SK-N-SH (cell line): ENCODE results near the gene NBR1. TPM values are rescaled to one million over a fixed set of nuclear protein-coding genes. Genes with fewer than 3 reads are reported as not detected.
"Not testable (repeated sequence)": the region's sequence is repeated elsewhere in the genome, so short reads cannot be mapped to it uniquely, and the experiment has no call there.

Source experiments
- CTCF ChIA-PET: fragments of 300-600, 350-600 bp; formaldehyde crosslinking; extraction: SDS; loops from one replicate; lab custom pipeline; 2021; lab: Yijun Ruan, JAX
- POLR2A ChIA-PET: fragments of 350-600 bp; sonication (Branson Sonifier 250); formaldehyde crosslinking; extraction: SDS; loops from one replicate; lab custom pipeline; 2020; ENCODE audit warnings: antibody characterized with exemption, inconsistent platforms; lab: Yijun Ruan, JAX
- DNase-seq: peaks from one replicate; pipeline ENCODE4 v3.0.0; 2012
- H2AFZ ChIP-seq: fragments of 200-600 bp; sonication (generic); 2 replicates; pipeline ENCODE4 v1.8.1; 2016; ENCODE audit warnings: antibody characterized with exemption, mild to moderate bottlenecking, low read depth
- H3F3A ChIP-seq: fragments of 200-600 bp; sonication (generic); replicated peaks from 2 replicates; pipeline ENCODE3; 2016; ENCODE audit warnings: antibody characterized with exemption, mild to moderate bottlenecking; ENCODE audit not compliant: insufficient read depth
- H3K27ac ChIP-seq, 2 experiments: fragments of 200-500 bp in 1 of 2; fragments of 200-600 bp in 1 of 2; sonication (Bioruptor generic) in 1 of 2; sonication (generic), shearing (Covaris generic) in 1 of 2; 2 replicates each; pipeline versions ENCODE4 v1.5.1 to v1.6.1; 2014 to 2016; ENCODE audit warnings: low read depth in 2 of 2, inconsistent platforms in 1 of 2, low read length in 1 of 2, mild to moderate bottlenecking in 1 of 2, mixed read lengths in 1 of 2
- H3K27me3 ChIP-seq: fragments of 200-600 bp; sonication (generic), shearing (Covaris generic); 2 replicates; pipeline ENCODE4 v1.6.1; 2016; ENCODE audit warnings: mixed run types; ENCODE audit not compliant: insufficient read depth
- H3K36me3 ChIP-seq, 2 experiments: fragments of 200-500 bp in 1 of 2; fragments of 200-600 bp in 1 of 2; sonication (Bioruptor generic) in 1 of 2; sonication (generic) in 1 of 2; replicated peaks in 1 of 2; 2 replicates each; pipeline versions ENCODE3 to v1.5.1; 2014 to 2016; ENCODE audit warnings: low read length in 1 of 2, mild to moderate bottlenecking in 1 of 2; ENCODE audit not compliant: insufficient read depth in 2 of 2, control insufficient read depth in 1 of 2
- H3K4me1 ChIP-seq, 2 experiments: fragments of 200-500 bp in 1 of 2; fragments of 200-600 bp in 1 of 2; sonication (Bioruptor generic) in 1 of 2; sonication (generic), shearing (Covaris generic) in 1 of 2; 2 replicates each; pipeline versions ENCODE4 v1.5.1 to v1.6.1; 2014 to 2016; ENCODE audit warnings: low read depth in 1 of 2, low read length in 1 of 2, mixed run types in 1 of 2; ENCODE audit not compliant: insufficient read depth in 2 of 2, control insufficient read depth in 1 of 2
- H3K4me2 ChIP-seq: fragments of 200-600 bp; sonication (generic), shearing (Covaris generic); 2 replicates; pipeline ENCODE4 v1.6.1; 2017; ENCODE audit warnings: mixed run types
- H3K4me3 ChIP-seq, 2 experiments: fragments of 200-500 bp in 1 of 2; fragments of 200-600 bp in 1 of 2; sonication (Bioruptor generic) in 1 of 2; sonication (generic), shearing (Covaris generic) in 1 of 2; 2 replicates each; pipeline versions ENCODE4 v1.5.1 to v1.8.1; 2014 to 2016; ENCODE audit warnings: low read depth in 2 of 2, inconsistent platforms in 1 of 2, low read length in 1 of 2, mild to moderate bottlenecking in 1 of 2, mixed read lengths in 1 of 2, moderate library complexity in 1 of 2
- H3K79me2 ChIP-seq: fragments of 200-600 bp; sonication (generic); 2 replicates; pipeline ENCODE4 v1.8.1; 2017; ENCODE audit warnings: mild to moderate bottlenecking; ENCODE audit not compliant: insufficient read depth
- H3K9ac ChIP-seq: fragments of 200-600 bp; sonication (generic); 2 replicates; pipeline ENCODE4 v1.6.1; 2017; ENCODE audit warnings: mixed run types
- H3K9me2 ChIP-seq: fragments of 200-600 bp; sonication (generic); 2 replicates; pipeline ENCODE4 v1.6.1; 2017; ENCODE audit warnings: mixed run types
- H3K9me3 ChIP-seq: fragments of 200-600 bp; sonication (generic); 2 replicates; pipeline ENCODE4 v1.6.1; 2017; ENCODE audit warnings: mixed run types, mild to moderate bottlenecking, moderate library complexity
- H4K20me1 ChIP-seq: fragments of 200-600 bp; sonication (generic); 2 replicates; pipeline ENCODE4 v1.6.1; 2017; ENCODE audit warnings: mild to moderate bottlenecking, mixed run types; ENCODE audit not compliant: insufficient read depth
- CHD2 ChIP-seq: fragments of 150-350 bp; IDR thresholded peaks from 2 replicates; pipeline ENCODE4 v1.6.1; 2018; ENCODE audit warnings: low read length; ENCODE audit not compliant: partially characterized antibody
- CTCF ChIP-seq: fragments of 200-600 bp; sonication (generic); IDR thresholded peaks from 2 replicates; pipeline ENCODE4 v1.6.1; 2017; ENCODE audit warnings: antibody characterized with exemption, mild to moderate bottlenecking, moderate library complexity
- ELF1 ChIP-seq: IDR thresholded peaks from 2 replicates; pipeline ENCODE4 v1.4.0; 2012
- EP300 ChIP-seq, 2 experiments: IDR thresholded peaks; 2 replicates each; pipeline versions ENCODE4 v1.4.0 to v1.6.1; 2012; ENCODE audit warnings: borderline replicate concordance in 1 of 2, low read depth in 1 of 2, low read length in 1 of 2
- FOXM1 ChIP-seq: IDR thresholded peaks from 2 replicates; pipeline ENCODE4 v1.4.0; 2012; ENCODE audit warnings: low read depth, mild to moderate bottlenecking
- IRF3 ChIP-seq: fragments of 150-350 bp; IDR thresholded peaks from 2 replicates; pipeline ENCODE4 v1.6.1; 2016; ENCODE audit warnings: mild to moderate bottlenecking, low read depth, low read length
- JUND ChIP-seq: IDR thresholded peaks from 2 replicates; pipeline ENCODE4 v1.4.0; 2012
- MAX ChIP-seq: IDR thresholded peaks from 2 replicates; pipeline ENCODE4 v1.4.0; 2012; ENCODE audit warnings: low read depth
- MXI1 ChIP-seq: IDR thresholded peaks from 2 replicates; pipeline ENCODE4 v1.6.1; 2012; ENCODE audit warnings: mild to moderate bottlenecking, low read depth, low read length, improper control_type of control experiment
- NFIC ChIP-seq: IDR thresholded peaks from 2 replicates; pipeline ENCODE4 v1.4.0; 2012; ENCODE audit warnings: borderline replicate concordance
- NRF1 ChIP-seq: IDR thresholded peaks from 2 replicates; pipeline ENCODE4 v1.6.1; 2012; ENCODE audit warnings: low read depth, mild to moderate bottlenecking, low read length
- RFX5 ChIP-seq: IDR thresholded peaks from 2 replicates; pipeline ENCODE4 v1.6.1; 2012; ENCODE audit warnings: mild to moderate bottlenecking, improper control_type of control experiment, low read length
- TAF1 ChIP-seq: IDR thresholded peaks from 2 replicates; pipeline ENCODE4 v1.6.1; 2012; ENCODE audit warnings: low read depth, mild to moderate bottlenecking, low read length, moderate library complexity, borderline replicate concordance
- TCF12 ChIP-seq: IDR thresholded peaks from 2 replicates; pipeline ENCODE4 v1.4.0; 2012
- TEAD4 ChIP-seq: IDR thresholded peaks from 2 replicates; pipeline ENCODE4 v1.4.0; 2012; ENCODE audit warnings: mild to moderate bottlenecking, borderline replicate concordance; ENCODE audit not compliant: insufficient read depth
- USF1 ChIP-seq: IDR thresholded peaks from 2 replicates; pipeline ENCODE4 v1.4.0; 2012; ENCODE audit warnings: low read depth, borderline replicate concordance
- YY1 ChIP-seq: IDR thresholded peaks from 2 replicates; pipeline ENCODE4 v1.4.0; 2012; ENCODE audit warnings: low read depth, mild to moderate bottlenecking
- ZBTB33 ChIP-seq: IDR thresholded peaks from 2 replicates; pipeline ENCODE4 v1.4.0; 2012; ENCODE audit warnings: low read depth, borderline replicate concordance
- WGBS: methylation state at CpG from one replicate; pipeline ENCODE4 v1.1.6; 2017; ENCODE audit warnings: low lambda C conversion rate; 5-methylcytosine and 5-hydroxymethylcytosine counted together
- polyA plus RNA-seq, 3 experiments: library from polyadenylated mRNA; depleted of rRNA; stranded (reverse); fragments of >200 nt; gene quantifications; 2 replicates each; pipeline ENCODE4 v1.2.3, GENCODE V29; 2012

Gene NBR1
- polyA plus RNA-seq, 1 of the 3 experiments (the other 2 are of a cell fraction): 41.4 TPM

GRCh38 chr17:43126911-43127290, 44.1 kb upstream of the NBR1 start (continued):
- TF ChIP-seq MAX (no peak), CTCF (no peak), TAF1 (no peak)

GRCh38 chr17:43127333-43127876, 43.6 kb upstream of the NBR1 start:
- H2AFZ ChIP-seq, H3K4me1 ChIP-seq, H3K27ac ChIP-seq, POLR2A ChIA-PET, H3K9me3 ChIP-seq, H3K9me2 ChIP-seq, DNase-seq, H3K27me3 ChIP-seq, H3K9ac ChIP-seq, H4K20me1 ChIP-seq: not testable (repeated sequence)
- CTCF ChIA-PET: interaction anchor here (0.6 kb wide), 2 partner anchors 49 to 103 kb away, joined by 3 read pairs; no protein-coding TSS in a partner anchor
- peaks cover 3 to 23% of the 10 kb centered on the region in 2 experiments for H3K36me3 ChIP-seq
- H3K4me2 ChIP-seq: peak overlapping the region; percentile 91; the same call in 1 of the 2 replicates
- peaks cover 18% of the 10 kb centered on the region for H3F3A ChIP-seq
- peaks cover 73% of the 10 kb centered on the region for H3K79me2 ChIP-seq
- H3K4me3 ChIP-seq: peak overlapping the region; percentile 78 to 95; a peak in 2 of 4 replicates
- WGBS: 96% methylated on average over 5 of the region's 6 CpGs

GRCh38 chr17:43129671-43130010, 41.4 kb upstream of the NBR1 start:
- Histone ChIP-seq H3K27ac (no peak overlapping the region), H3K79me2 (peaks cover 60% of the 10 kb centered on the region), H3K4me2 (no peak overlapping the region), H3K4me1 (peaks cover 0 to 7% of the 10 kb centered on the region in 2 experiments; a peak in 2 of 4 replicates), H3K36me3 (peaks cover 11 to 36% of the 10 kb centered on the region in 2 experiments), H2AFZ (no peak overlapping the region), H3K4me3 (no peak overlapping the region), H4K20me1 (no peaks in the 10 kb centered on the region), H3K9ac (no peak overlapping the region), H3F3A (peaks cover 12% of the 10 kb centered on the region), H3K9me2 (no peaks in the 10 kb centered on the region), H3K9me3 (no peaks in the 10 kb centered on the region), H3K27me3 (no peaks in the 10 kb centered on the region)
- ChIA-PET POLR2A (interaction anchor here (1.2 kb wide), 1 partner anchor 186 kb away, joined by 4 read pairs; no protein-coding TSS in a partner anchor), CTCF (no interaction called here)
- WGBS: 95% methylated on average over 11 of the region's 11 CpGs
- no peak for DNase-seq
- no peak for TF ChIP-seq ELF1
- no peak for TF ChIP-seq YY1
- TF ChIP-seq MXI1: no peak
- no peak for TF ChIP-seq TEAD4
- TF ChIP-seq USF1: no peak
- TF ChIP-seq TCF12: no peak
- TF ChIP-seq FOXM1: no peak
- TF ChIP-seq RFX5: no peak
- no peak for TF ChIP-seq JUND
- no peak for TF ChIP-seq ZBTB33
- no peak for TF ChIP-seq EP300 (IDR thresholded peaks at IDR 0.05; ENCODE audit: borderline replicate concordance in 1 of 2, low read depth in 1 of 2, low read length in 1 of 2)
- no peak for TF ChIP-seq NFIC
- TF ChIP-seq NRF1: no peak
- TF ChIP-seq CHD2: no peak
- TF ChIP-seq IRF3: no peak
